Kidney (tissue), 14 donors: ENCODE data around the gene SSMEM1. TPM values are rescaled to one million over a fixed set of nuclear protein-coding genes. Genes with fewer than 3 reads are reported as not detected.
"Not testable (repeated sequence)": the region's sequence is repeated elsewhere in the genome, so short reads cannot be mapped to it uniquely, and the experiment has no call there.

Experiments used
- DNase-seq, 5 donors: peaks; one replicate each; pipeline ENCODE4 v3.0.0-alpha.2; 2013 to 2020
- FAIRE-seq: peaks from 2 replicates; lab custom pipeline; 2012; peaks lifted over from hg19 to GRCh38; lab: Jason Lieb, UNC
- H3K27ac ChIP-seq, 2 donors: one replicate each; pipeline ENCODE4 v1.7.0; 2013; ENCODE audit warnings: low read depth in 2 of 2, low read length in 2 of 2, inconsistent platforms in 1 of 2
- H3K27me3 ChIP-seq: one replicate; pipeline ENCODE4 v1.7.1; 2013; ENCODE audit warnings: low read length, inconsistent platforms; ENCODE audit not compliant: control insufficient read depth, insufficient read depth
- H3K36me3 ChIP-seq, 3 donors: one replicate each; pipeline versions ENCODE4 v1.7.0 to v1.7.1; 2013; ENCODE audit warnings: low read length in 3 of 3, control low read depth in 1 of 3, inconsistent platforms in 1 of 3; ENCODE audit not compliant: insufficient read depth in 3 of 3, control insufficient read depth in 2 of 3
- H3K4me1 ChIP-seq, 3 donors: one replicate each; pipeline versions ENCODE4 v1.7.0 to v1.7.1; 2013; ENCODE audit warnings: low read length in 3 of 3, inconsistent platforms in 1 of 3, low read depth in 1 of 3; ENCODE audit not compliant: control insufficient read depth in 2 of 3, insufficient read depth in 2 of 3
- H3K4me3 ChIP-seq, 3 donors: one replicate each; pipeline versions ENCODE4 v1.7.0 to v1.8.1; 2013; ENCODE audit warnings: low read length in 3 of 3, control low read depth in 1 of 3, inconsistent platforms in 1 of 3
- H3K9ac ChIP-seq, 3 donors: one replicate each; pipeline versions ENCODE4 v1.7.0 to v1.7.1; 2013; ENCODE audit warnings: low read length in 3 of 3, control low read depth in 1 of 3, inconsistent platforms in 1 of 3
- H3K9me3 ChIP-seq, 3 donors: one replicate each; pipeline versions ENCODE4 v1.7.0 to v1.7.1; 2013; ENCODE audit warnings: low read length in 3 of 3, control low read depth in 1 of 3, inconsistent platforms in 1 of 3; ENCODE audit not compliant: control insufficient read depth in 2 of 3, insufficient read depth in 1 of 3
- intact Hi-C: fragments of 100-400 bp; cut with DNase I; formaldehyde crosslinking; loops from one replicate; pipeline ENCODE4 v1.11.1; 2022
- polyA plus RNA-seq: library from polyadenylated mRNA; stranded (reverse); fragments of 350-450 nt; fragmentation: Illumina TruSeq; extraction: RNeasy Lipid Tissue Mini Kit (QIAGEN cat#74804); gene quantifications from one replicate; pipeline ENCODE4 v1.2.3, GENCODE V29; 2014; ENCODE audit warnings: low read depth, low replicate concordance; ENCODE audit not compliant: insufficient read depth
- total RNA-seq: library from RNA; stranded (reverse); fragmentation: NEBNext Ultra II Directional; extraction: Animal tissue kit (Norgen Biotek cat#: 25700); gene quantifications from one replicate; pipeline ENCODE4 v1.2.1, GENCODE V29; 2021
- TF ChIP-seq, protein P1 (sequence below): IDR thresholded peaks from 3 replicates; pipeline ENCODE4 v1.5.1; 2012; ENCODE audit warnings: mild to moderate bottlenecking, moderate library complexity, borderline replicate concordance; ENCODE audit not compliant: insufficient read depth; ENCODE audit errors: extremely low read depth
- donor health status: control.
- donor health status: control.
- donor health status: control.
- donor health status: control.
- donor health status: control.
- donor health status: DM: yes; HTN: yes; CAD: no.
- donor health status: Normal renal cell carcinoma (clear cell type).

Gene SSMEM1
- total and polyA plus RNA-seq, 2 donors from 2014 or later, result not detected

DNA sequence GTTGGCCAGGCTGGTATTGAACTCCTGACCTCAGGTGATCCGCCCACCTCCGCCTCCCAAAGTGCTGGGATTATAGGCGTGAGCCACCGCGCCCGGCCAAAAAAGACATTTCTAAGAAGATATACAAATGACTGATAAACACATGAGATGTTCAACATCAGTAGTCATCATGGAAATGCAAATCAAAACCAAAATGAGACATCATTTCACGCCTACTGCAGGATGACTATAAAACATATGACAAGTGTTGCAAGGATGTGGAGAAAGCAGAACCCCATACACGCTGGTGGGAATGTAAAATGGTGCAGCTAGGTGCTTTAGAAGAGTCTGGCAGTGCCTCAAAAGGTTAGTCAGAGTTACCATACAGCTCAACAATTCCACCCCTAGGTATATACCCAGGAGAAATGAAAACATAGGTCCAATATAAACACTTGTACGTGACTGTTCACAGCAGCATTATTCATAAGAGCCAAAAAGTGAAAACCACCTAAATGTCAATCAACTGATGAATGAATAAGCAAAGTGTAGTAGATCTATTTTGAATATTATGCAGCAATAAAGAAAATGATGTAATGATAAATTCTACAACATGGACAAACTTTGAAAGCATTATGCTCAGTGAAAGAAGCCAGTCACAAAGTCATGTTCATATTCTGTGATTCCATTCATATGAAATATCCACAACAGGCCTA is 26.9 kb upstream of the SSMEM1 start:
- H3K36me3 ChIP-seq, result peaks cover 0 to 27% (median 9%) of the 10 kb centered on the region in 3 donors
- TF ChIP-seq, protein P1, sequence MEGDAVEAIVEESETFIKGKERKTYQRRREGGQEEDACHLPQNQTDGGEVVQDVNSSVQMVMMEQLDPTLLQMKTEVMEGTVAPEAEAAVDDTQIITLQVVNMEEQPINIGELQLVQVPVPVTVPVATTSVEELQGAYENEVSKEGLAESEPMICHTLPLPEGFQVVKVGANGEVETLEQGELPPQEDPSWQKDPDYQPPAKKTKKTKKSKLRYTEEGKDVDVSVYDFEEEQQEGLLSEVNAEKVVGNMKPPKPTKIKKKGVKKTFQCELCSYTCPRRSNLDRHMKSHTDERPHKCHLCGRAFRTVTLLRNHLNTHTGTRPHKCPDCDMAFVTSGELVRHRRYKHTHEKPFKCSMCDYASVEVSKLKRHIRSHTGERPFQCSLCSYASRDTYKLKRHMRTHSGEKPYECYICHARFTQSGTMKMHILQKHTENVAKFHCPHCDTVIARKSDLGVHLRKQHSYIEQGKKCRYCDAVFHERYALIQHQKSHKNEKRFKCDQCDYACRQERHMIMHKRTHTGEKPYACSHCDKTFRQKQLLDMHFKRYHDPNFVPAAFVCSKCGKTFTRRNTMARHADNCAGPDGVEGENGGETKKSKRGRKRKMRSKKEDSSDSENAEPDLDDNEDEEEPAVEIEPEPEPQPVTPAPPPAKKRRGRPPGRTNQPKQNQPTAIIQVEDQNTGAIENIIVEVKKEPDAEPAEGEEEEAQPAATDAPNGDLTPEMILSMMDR, result no peak
- no peak overlapping the region for H3K9ac ChIP-seq

DNA sequence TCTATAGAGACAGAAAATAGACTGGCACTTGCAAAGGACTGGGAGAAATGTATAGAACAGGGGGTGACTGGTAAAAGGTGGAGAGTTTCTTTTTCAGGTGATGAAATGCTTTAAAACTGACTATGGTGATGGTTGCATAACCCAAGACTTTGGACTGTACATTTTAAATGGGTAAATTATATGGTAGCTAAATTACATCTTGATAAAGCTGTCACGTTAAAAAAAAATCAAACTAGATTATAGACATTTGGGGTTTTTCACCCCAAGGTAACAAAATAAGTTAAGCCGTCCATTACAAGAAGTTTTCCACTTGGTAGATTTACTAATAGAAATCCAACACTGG is 26.4 kb upstream of the SSMEM1 start:
- Histone ChIP-seq H3K9ac (no peak overlapping the region), H3K27me3 (no peaks in the 10 kb centered on the region), H3K36me3 (peaks cover 0 to 27% (median 9%) of the 10 kb centered on the region in 3 donors), H3K9me3 (no peaks in the 10 kb centered on the region), H3K4me1 (no peaks in the 10 kb centered on the region), H3K27ac (no peak overlapping the region), H3K4me3 (no peak overlapping the region)
- intact Hi-C loops, result no loop called here
- no peak for FAIRE-seq
- TF ChIP-seq, protein P1, result no peak
- no peak for DNase-seq

More for the DNA sequence above, 26.9 kb upstream of the SSMEM1 start:
- Histone ChIP-seq H3K4me1 (no peaks in the 10 kb centered on the region), H3K27me3 (no peaks in the 10 kb centered on the region), H3K4me3 (no peak overlapping the region), H3K9me3 (no peaks in the 10 kb centered on the region), H3K27ac (no peak overlapping the region)
- intact Hi-C loops, result no loop called here
- no peak for FAIRE-seq
- no peak for DNase-seq

DNA sequence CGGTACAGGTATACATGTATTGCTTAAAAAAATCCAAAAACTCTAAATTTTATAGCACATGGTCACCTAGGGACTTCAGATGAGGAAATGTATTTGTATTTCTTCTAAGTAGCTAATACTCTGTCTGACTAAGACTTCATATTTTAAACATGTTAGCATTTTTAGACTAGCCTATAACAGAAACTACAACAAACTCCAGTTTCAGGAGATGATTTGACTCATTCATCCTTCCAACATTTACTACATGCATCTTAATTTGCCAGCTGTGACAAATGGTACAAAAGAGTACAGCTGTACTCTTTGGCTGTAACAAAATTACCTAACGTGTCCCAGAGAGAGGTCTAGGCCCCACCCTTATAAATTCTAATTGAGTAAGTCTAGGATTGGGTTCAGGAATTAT is 24.7 kb upstream of the SSMEM1 start:
- Histone ChIP-seq H3K9me3 (no peaks in the 10 kb centered on the region), H3K36me3 (peaks cover 0 to 27% (median 9%) of the 10 kb centered on the region in 3 donors), H3K9ac (no peak overlapping the region), H3K27ac (no peak overlapping the region), H3K27me3 (no peaks in the 10 kb centered on the region), H3K4me1 (no peaks in the 10 kb centered on the region), H3K4me3 (no peak overlapping the region)
- DNase-seq, result no peak
- no peak for FAIRE-seq
- TF ChIP-seq, protein P1, result no peak
- intact Hi-C loops, result no loop called here

DNA sequence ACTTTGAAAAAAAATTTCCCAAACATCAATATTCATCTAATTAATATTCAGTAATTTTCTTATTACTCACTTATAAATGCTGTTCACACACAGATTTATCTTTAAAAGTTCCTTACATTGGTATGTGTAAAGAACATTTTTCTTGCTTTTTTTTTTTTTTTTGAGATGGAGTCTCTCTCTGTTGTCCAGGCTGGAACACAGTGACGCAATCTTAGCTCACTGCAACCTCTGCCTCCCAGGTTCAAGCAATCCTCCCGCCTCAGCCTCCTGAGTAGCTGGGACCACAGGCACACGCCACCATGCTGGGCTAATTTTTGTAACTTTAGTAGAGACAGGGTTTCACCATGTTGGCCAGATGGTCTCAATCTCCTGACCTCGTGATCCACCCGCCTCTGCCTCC is 23.3 kb upstream of the SSMEM1 start:
- H3K27me3 ChIP-seq, H3K4me3 ChIP-seq, H3K9ac ChIP-seq, H3K9me3 ChIP-seq, H3K27ac ChIP-seq, H3K4me1 ChIP-seq, intact Hi-C loops, DNase-seq, FAIRE-seq: not testable (repeated sequence)
- peaks cover 0 to 26% (median 9%) of the 10 kb centered on the region in 3 donors for H3K36me3 ChIP-seq
